Epidermal melanocyte (primary cell): ENCODE data around the gene COL6A1.
"Not testable (repeated sequence)": the region's sequence is repeated elsewhere in the genome, so short reads cannot be mapped to it uniquely, and the experiment has no call there.

Experiments
- DNase-seq: peaks from one replicate; pipeline ENCODE4 v3.0.0; 2011; ENCODE audit warnings: low spot score; ENCODE audit not compliant: insufficient read length

Gene COL6A1

DNA sequence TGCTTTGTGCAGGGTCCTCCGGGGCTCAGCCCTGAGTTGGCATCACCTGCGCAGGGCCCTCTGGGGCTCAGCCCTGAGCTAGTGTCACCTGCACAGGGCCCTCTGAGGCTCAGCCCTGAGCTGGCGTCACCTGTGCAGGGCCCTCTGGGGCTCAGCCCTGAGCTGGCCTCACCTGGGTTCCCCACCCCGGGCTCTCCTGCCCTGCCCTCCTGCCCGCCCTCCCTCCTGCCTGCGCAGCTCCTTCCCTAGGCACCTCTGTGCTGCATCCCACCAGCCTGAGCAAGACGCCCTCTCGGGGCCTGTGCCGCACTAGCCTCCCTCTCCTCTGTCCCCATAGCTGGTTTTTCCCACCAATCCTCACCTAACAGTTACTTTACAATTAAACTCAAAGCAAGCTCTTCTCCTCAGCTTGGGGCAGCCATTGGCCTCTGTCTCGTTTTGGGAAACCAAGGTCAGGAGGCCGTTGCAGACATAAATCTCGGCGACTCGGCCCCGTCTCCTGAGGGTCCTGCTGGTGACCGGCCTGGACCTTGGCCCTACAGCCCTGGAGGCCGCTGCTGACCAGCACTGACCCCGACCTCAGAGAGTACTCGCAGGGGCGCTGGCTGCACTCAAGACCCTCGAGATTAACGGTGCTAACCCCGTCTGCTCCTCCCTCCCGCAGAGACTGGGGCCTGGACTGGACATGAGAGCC is 22.7 kb downstream of the COL6A1 start:
- DNase-seq: no peak

DNA sequence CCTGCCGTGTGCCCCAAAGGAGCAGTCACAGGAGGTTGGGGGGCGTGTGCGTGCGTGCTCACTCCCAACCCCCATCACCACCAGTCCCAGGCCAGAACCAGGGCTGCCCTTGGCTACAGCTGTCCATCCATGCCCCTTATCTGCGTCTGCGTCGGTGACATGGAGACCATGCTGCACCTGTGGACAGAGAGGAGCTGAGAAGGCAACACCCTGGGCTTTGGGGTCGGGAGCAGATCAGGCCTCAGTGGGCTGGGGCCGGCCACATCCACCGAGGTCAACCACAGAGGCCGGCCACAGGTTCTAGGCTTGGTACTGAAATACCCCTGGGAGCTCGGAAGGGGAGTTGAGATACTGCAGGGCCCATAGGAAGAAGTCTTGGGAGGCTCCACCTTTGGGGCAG is 23.5 kb downstream of the COL6A1 start:
- DNase-seq: no peak

DNA sequence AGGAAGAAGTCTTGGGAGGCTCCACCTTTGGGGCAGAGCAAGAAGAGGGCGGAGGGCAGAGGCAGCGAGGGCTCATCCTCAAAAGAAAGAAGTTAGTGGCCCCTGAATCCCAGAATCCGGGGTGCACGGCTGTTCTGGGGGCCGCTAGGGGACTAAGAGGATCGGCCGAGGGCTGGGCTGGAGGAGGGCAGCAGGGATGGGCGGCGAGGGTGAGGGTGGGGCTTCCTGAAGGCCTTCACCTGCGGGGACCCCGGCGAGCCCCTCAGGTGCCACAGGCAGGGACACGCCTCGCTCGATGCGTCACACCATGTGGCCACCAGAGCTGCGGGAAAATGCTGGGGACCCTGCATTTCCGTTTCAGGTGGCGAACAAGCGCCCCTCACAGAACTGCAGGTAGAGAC is 23.9 kb downstream of the COL6A1 start:
- DNase-seq: no peak

DNA sequence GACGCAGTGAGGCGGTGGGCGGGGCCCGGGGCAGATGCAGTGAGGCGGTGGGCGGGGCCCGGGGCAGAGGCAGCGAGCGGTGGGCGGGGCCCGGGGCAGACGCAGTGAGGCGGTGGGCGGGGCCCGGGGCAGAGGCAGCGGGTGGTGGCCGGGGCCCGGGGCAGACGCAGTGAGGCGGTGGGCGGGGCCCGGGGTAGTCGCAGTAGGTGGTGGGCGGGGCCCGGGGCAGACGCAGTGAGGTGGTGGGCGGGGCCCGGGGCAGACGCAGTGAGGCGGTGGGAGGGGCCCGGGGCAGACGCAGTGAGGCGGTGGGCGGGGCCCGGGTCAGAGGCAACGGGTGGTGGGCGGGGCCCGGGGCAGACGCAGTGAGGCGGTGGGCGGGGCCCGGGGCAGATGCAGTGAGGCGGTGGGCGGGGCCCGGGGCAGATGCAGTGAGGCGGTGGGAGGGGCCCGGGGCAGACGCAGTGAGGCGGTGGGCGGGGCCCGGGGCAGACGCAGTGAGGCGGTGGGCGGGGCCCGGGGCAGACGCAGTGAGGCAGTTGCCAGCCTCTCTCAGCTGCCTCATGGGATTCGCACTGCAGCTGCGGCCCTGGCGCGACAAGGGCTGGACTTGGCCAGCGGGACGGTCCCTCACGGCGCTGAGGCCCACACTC is 24.4 kb downstream of the COL6A1 start:
- not testable (repeated sequence) for DNase-seq

- no peak for DNase-seq
Observed at GRCh38 chr21:46006547-46007491, 25.2 kb downstream of the COL6A1 start.

- DNase-seq: no peak
Observed at GRCh38 chr21:46007492-46007868, 25.9 kb downstream of the COL6A1 start.

GRCh38 chr21:46008893-46009621 is 27.5 kb downstream of the COL6A1 start:
- DNase-seq: no peak

DNA sequence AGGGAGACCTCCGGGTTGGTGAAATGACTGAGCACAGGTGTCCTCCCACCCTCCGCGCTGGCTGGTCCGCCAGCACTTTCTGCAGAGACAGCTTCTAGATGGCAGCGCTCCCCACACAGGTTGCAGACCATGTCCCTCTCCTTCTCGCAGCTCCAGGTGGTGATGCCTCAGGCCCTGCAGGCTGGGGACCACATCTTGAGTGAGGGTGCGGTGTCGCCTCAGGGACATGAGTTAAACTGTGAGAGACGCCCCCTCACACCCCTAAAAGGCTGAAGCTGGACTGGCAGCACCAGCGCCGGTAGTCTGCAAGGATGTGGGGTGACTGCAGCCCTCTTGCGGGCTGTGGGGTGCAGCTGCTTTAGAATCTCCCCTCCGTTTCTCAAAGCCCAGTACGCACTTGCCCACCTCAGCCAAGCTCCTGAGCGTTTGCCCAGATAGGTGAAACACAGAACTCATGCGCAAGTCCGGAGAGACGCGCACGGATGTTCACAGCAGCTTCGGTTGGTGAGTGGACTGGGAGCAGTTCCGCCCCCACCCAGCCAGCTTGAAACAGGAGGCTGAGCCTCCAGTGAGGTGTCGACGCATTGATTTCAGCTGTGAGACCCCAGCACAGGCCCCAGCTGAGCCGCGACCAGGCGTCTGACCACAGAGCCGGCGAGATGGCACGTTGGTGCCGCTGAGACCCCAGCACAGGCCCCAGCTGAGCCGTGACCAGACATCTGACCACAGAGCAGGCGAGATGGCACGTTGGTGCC is 28.6 kb downstream of the COL6A1 start:
- no peak for DNase-seq

GRCh38 chr21:46011267-46011967 is 29.8 kb downstream of the COL6A1 start:
- DNase-seq: no peak

- DNase-seq: no peak
Observed at GRCh38 chr21:46012154-46012553, 30.6 kb downstream of the COL6A1 start.

DNA sequence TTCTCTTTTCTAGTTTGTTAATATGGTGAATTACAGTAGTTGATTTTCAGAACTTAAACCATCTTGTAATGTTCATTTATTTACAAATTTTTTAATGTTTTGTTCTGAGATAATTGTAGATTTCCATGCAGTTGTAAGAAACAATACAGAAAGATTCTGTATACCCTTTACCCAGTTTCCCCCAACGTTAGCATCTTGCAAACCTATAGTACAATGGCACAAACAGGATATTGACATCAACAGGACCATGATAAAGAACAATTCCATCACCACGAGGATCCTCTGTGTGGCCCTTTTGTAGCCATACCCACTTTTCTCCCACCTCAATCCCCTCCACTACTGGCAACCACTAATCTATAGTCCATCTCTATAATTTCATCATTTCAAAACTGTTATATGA is 33.3 kb downstream of the COL6A1 start:
- DNase-seq: no peak

DNA sequence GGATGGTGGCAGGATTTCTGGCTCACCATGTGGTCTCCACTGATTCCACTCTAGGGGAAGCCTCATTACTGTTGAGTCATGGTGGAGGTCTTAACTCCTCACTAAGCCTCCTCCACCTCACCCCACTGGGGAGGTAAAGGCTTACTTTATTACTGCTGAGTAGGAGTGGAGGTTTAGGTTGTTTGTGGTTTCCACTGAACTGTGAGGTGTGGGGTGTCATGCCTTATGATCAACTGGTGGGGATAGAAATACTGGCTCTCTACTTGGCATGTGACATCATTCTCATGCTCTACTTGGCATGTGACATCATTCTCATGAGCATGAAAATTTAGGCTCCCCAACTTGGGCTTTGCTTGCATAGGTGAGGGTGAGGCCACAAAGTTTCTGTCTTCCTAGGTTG is 35.6 kb downstream of the COL6A1 start:
- no peak for DNase-seq

GRCh38 chr21:46017695-46018094 is 36.1 kb downstream of the COL6A1 start:
- DNase-seq: no peak

GRCh38 chr21:46018615-46019014 is 37.0 kb downstream of the COL6A1 start:
- no peak for DNase-seq

DNA sequence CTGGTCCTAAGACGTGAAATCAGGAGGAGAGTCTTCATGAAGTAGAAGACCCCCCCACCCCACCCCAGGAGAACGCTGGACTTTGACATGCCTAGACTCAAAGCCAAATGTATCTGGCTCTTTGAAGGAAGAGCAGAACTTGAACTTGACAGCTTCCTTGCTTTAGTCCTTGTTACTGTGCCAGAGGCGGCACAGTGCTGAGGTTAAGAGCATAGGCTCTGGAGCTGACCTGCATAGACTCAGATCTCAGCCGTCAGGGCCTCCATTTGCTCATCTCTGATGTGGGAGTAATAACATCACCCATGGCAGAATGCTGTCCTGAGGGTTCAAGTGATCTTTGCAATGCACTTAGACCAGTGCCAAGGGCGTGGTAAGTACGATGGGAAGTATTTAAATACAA is 39.0 kb downstream of the COL6A1 start:
- no peak for DNase-seq

- no peak for DNase-seq
Observed at GRCh38 chr21:46021398-46021797, 39.8 kb downstream of the COL6A1 start.

DNA sequence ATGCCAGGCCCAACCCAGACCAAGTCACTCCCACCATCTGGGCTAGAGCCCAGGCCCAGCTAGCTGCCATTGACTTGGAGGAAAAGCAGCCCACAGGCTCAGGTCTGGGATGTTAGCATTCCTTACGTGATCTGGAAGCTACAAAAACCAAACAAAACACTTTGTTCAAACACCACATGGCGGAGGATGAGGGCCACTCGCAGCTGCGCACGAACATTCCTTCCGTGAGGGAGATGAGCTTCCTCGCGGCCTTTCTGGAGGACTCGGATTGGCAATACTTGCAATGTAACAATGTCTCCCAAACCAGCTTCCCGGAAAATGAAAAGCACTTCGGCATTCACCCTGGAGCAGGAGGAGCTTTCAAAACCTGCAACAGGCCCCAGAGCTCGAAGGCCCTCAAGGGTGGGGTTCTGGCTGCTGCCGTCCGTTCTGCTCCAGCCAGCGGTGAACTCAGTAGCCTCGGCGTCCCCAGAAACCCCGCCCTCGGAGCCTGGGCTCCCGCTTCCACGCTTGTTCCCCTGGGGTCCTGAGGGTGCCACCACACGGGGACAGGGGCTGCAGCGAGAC is 40.5 kb downstream of the COL6A1 start:
- no peak for DNase-seq

- DNase-seq: no peak
Observed at GRCh38 chr21:46022551-46023525, 41.3 kb downstream of the COL6A1 start.

- DNase-seq: no peak
Observed at GRCh38 chr21:46023555-46023954, 42.0 kb downstream of the COL6A1 start.
